A549 (cell line): Measurements from ENCODE around the gene ZNF569.

ENCODE experiments used
- CBX2 ChIP-seq: fragments of 200-600 bp; sonication (generic); IDR thresholded peaks from 2 replicates; pipeline ENCODE4 v1.6.1; 2016; ENCODE audit warnings: low read depth, mild to moderate bottlenecking, borderline replicate concordance
- CTCF ChIP-seq: fragments of >200 bp; sonication (Bioruptor Twin); formaldehyde crosslinking; IDR thresholded peaks from 3 replicates; pipeline ENCODE4 v1.5.1; 2016
- EP300 ChIP-seq, 2 experiments: fragments of >200 bp; sonication (Bioruptor Twin); formaldehyde crosslinking; IDR thresholded peaks; 2 replicates in 1 of 2; 3 replicates in 1 of 2; pipeline ENCODE4 v1.6.1; 2016 to 2017
- PHF8 ChIP-seq: fragments of 200-600 bp; sonication (generic); IDR thresholded peaks from 2 replicates; pipeline ENCODE4 v1.6.1; 2016; ENCODE audit warnings: low read depth, mild to moderate bottlenecking, antibody characterized with exemption, moderate library complexity, borderline replicate concordance
- POLR2A ChIP-seq: IDR thresholded peaks from 2 replicates; pipeline ENCODE4 v1.6.1; 2012; ENCODE audit warnings: mild to moderate bottlenecking, low read length
- POLR2AphosphoS2 ChIP-seq: conservative IDR thresholded peaks from 2 replicates; pipeline ENCODE4 v1.6.1; 2012; ENCODE audit warnings: low read length, improper control_type of control experiment, inconsistent platforms
- SMC3 ChIP-seq: fragments of >200 bp; sonication (Bioruptor Twin); formaldehyde crosslinking; IDR thresholded peaks from 3 replicates; pipeline ENCODE4 v1.6.1; 2018; ENCODE audit warnings: inconsistent platforms
- TF ChIP-seq, protein P1 (sequence below): fragments of 200-600 bp; sonication (generic); IDR thresholded peaks from 2 replicates; pipeline ENCODE4 v1.6.1; 2016; ENCODE audit warnings: antibody characterized with exemption, mild to moderate bottlenecking, moderate library complexity
- TF ChIP-seq, protein P2 (sequence below): IDR thresholded peaks from 2 replicates; pipeline ENCODE4 v1.6.1; 2012; ENCODE audit warnings: low read depth, borderline replicate concordance

DNA sequence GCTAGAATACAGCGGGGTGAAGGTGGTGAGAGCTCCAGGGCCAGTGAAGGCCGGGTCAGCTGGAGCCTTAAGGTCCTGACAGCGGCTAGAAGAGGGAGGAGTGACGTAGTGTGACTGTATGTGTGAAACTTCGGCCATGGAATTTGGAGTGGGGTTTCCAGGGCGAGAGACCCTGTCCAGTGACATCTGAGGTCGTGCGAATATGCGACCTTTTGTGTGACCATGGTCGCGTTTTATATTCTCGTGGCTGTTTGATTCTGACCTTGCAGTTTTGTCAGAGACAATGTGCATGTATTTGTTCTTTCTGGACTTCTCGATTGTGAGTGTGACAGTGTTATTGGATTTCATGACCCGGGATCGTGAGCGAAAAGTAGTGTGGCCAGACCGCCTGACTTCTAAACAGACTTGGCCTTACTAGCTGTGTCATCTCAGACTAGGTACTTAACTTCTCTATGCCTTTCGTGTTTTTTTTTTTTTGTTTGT lies 405 bp upstream of the ZNF569 start:
- TF ChIP-seq SMC3, result no peak
- TF ChIP-seq EP300 (IDR thresholded peaks at IDR 0.05), result no peak
- no peak for TF ChIP-seq CTCF
- TF ChIP-seq CBX2, result no peak
- TF ChIP-seq, protein P1, sequence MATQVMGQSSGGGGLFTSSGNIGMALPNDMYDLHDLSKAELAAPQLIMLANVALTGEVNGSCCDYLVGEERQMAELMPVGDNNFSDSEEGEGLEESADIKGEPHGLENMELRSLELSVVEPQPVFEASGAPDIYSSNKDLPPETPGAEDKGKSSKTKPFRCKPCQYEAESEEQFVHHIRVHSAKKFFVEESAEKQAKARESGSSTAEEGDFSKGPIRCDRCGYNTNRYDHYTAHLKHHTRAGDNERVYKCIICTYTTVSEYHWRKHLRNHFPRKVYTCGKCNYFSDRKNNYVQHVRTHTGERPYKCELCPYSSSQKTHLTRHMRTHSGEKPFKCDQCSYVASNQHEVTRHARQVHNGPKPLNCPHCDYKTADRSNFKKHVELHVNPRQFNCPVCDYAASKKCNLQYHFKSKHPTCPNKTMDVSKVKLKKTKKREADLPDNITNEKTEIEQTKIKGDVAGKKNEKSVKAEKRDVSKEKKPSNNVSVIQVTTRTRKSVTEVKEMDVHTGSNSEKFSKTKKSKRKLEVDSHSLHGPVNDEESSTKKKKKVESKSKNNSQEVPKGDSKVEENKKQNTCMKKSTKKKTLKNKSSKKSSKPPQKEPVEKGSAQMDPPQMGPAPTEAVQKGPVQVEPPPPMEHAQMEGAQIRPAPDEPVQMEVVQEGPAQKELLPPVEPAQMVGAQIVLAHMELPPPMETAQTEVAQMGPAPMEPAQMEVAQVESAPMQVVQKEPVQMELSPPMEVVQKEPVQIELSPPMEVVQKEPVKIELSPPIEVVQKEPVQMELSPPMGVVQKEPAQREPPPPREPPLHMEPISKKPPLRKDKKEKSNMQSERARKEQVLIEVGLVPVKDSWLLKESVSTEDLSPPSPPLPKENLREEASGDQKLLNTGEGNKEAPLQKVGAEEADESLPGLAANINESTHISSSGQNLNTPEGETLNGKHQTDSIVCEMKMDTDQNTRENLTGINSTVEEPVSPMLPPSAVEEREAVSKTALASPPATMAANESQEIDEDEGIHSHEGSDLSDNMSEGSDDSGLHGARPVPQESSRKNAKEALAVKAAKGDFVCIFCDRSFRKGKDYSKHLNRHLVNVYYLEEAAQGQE, result no peak
- TF ChIP-seq, protein P2, sequence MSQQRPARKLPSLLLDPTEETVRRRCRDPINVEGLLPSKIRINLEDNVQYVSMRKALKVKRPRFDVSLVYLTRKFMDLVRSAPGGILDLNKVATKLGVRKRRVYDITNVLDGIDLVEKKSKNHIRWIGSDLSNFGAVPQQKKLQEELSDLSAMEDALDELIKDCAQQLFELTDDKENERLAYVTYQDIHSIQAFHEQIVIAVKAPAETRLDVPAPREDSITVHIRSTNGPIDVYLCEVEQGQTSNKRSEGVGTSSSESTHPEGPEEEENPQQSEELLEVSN, result no peak
- TF ChIP-seq POLR2A, result no peak
- TF ChIP-seq PHF8, result no peak
- TF ChIP-seq POLR2AphosphoS2, result no peak
